GM12864 (cell line): ENCODE results near the gene SULT2B1.

ENCODE experiments used
- DNase-seq: peaks from one replicate; pipeline ENCODE4 v3.0.0-alpha.2; 2011; ENCODE audit warnings: low read depth
- H3K4me3 ChIP-seq: 2 replicates; pipeline ENCODE4 v1.5.1; 2011; ENCODE audit warnings: mild to moderate bottlenecking, low read depth, low read length, control low read depth
- CTCF ChIP-seq: IDR thresholded peaks from 2 replicates; pipeline ENCODE4 v1.5.1; 2011; ENCODE audit warnings: low read depth, mild to moderate bottlenecking, moderate library complexity, low read length, control low read depth, inconsistent platforms; ENCODE audit errors: missing control alignments

SULT2B1 gene

GRCh38 chr19:48541813-48542212 is 10.2 kb upstream of the SULT2B1 start:
- no peak overlapping the region for H3K4me3 ChIP-seq
- DNase-seq = no peak
- TF ChIP-seq CTCF = no peak

GRCh38 chr19:48543121-48543710 is 8.8 kb upstream of the SULT2B1 start:
- no peak for TF ChIP-seq CTCF
- no peak for DNase-seq
- no peak overlapping the region for H3K4me3 ChIP-seq

- no peak for DNase-seq
- no peak for TF ChIP-seq CTCF
- no peak overlapping the region for H3K4me3 ChIP-seq
These were observed 6.9 kb upstream of the SULT2B1 start for GRCh38 chr19:48544856-48545750.

GRCh38 chr19:48547722-48548121 is 4.2 kb upstream of the SULT2B1 start:
- TF ChIP-seq CTCF = no peak
- no peak overlapping the region for H3K4me3 ChIP-seq
- DNase-seq = no peak

- DNase-seq = no peak
- no peak overlapping the region for H3K4me3 ChIP-seq
- TF ChIP-seq CTCF = no peak
These were observed 3.6 kb upstream of the SULT2B1 start for GRCh38 chr19:48548253-48548911.

- no peak for TF ChIP-seq CTCF
- no peak overlapping the region for H3K4me3 ChIP-seq
- DNase-seq = no peak
These were observed 2.6 kb upstream of the SULT2B1 start for GRCh38 chr19:48549380-48549779.
